SK-MEL-5 (cell line): ENCODE results near the gene CDIP1. TPM values are rescaled to one million over a fixed set of nuclear protein-coding genes. Genes with fewer than 3 reads are reported as not detected.

ENCODE experiments used
- DNase-seq: peaks from one replicate; pipeline ENCODE4 v3.0.0-alpha.2; 2016; ENCODE audit warnings: low read depth, low spot score
- in situ Hi-C: cut with HindIII; loops from 2 replicates; pipeline ENCODE4 v1.10.0; 2016; ENCODE audit warnings: low sequenced_read_pairs, high pct_unique_total_duplicates, low pct_unique_long_range_greater_than_20kb
- total RNA-seq: library from RNA; depleted of rRNA; stranded (reverse); fragments of >200 nt; shearing (Covaris generic); gene quantifications from 2 replicates; pipeline ENCODE4 v1.2.3, GENCODE V29; 2014

The CDIP1 gene
- total RNA-seq, 1 experiment from 2014 or later, result 8.7 TPM

- DNase-seq, result no peak
- in situ Hi-C loops, result no loop called here
Observed at GRCh38 chr16:4505356-4506147, 33.0 kb downstream of the CDIP1 start.

- in situ Hi-C loops, result no loop called here
- DNase-seq, result no peak
Observed at GRCh38 chr16:4501071-4501478, 37.5 kb downstream of the CDIP1 start.

- DNase-seq, result no peak
- in situ Hi-C loops, result no loop called here
Observed at GRCh38 chr16:4500272-4500671, 38.3 kb downstream of the CDIP1 start.

- no peak for DNase-seq
- in situ Hi-C loops, result no loop called here
Observed at GRCh38 chr16:4499196-4499555, 39.4 kb downstream of the CDIP1 start.

- no peak for DNase-seq
- in situ Hi-C loops, result no loop called here
Observed at GRCh38 chr16:4498546-4499195, 39.9 kb downstream of the CDIP1 start.

GRCh38 chr16:4496305-4496704, 42.3 kb downstream of the CDIP1 start:
- DNase-seq, result no peak
- in situ Hi-C loops, result no loop called here

GRCh38 chr16:4495766-4496165, 42.8 kb downstream of the CDIP1 start:
- in situ Hi-C loops, result no loop called here
- DNase-seq, result no peak

GRCh38 chr16:4494746-4495490, 43.7 kb downstream of the CDIP1 start:
- no peak for DNase-seq
- in situ Hi-C loops, result no loop called here

- no peak for DNase-seq
- in situ Hi-C loops, result no loop called here
Observed at GRCh38 chr16:4491898-4492297, 46.7 kb downstream of the CDIP1 start.

- no peak for DNase-seq
- in situ Hi-C loops, result no loop called here
Observed at GRCh38 chr16:4489030-4489429, 49.5 kb downstream of the CDIP1 start.

- no peak for DNase-seq
- in situ Hi-C loops, result no loop called here
Observed at GRCh38 chr16:4488499-4488967, 50.0 kb downstream of the CDIP1 start.

GRCh38 chr16:4487955-4488498, 50.5 kb downstream of the CDIP1 start:
- in situ Hi-C loops, result no loop called here
- no peak for DNase-seq

GRCh38 chr16:4486126-4486893, 52.3 kb downstream of the CDIP1 start:
- in situ Hi-C loops, result no loop called here
- no peak for DNase-seq

GRCh38 chr16:4481963-4482362, 56.6 kb downstream of the CDIP1 start:
- in situ Hi-C loops, result no loop called here
- no peak for DNase-seq

- in situ Hi-C loops, result no loop called here
- DNase-seq, result no peak
Observed at GRCh38 chr16:4481526-4481925, 57.0 kb downstream of the CDIP1 start.

- DNase-seq, result peak; percentile 38
- in situ Hi-C loops, result no loop called here
Observed at GRCh38 chr16:4477966-4478365, 60.6 kb downstream of the CDIP1 start.

GRCh38 chr16:4475880-4476788, 62.4 kb downstream of the CDIP1 start, which contains the start of gene HMOX2:
Gene HMOX2, plus strand, starts transcription at chr16:4476398. Its CDS starts 29,127 bp downstream, at chr16:4505525.
- DNase-seq, result peak; percentile 87
- in situ Hi-C loops, result no loop called here
